Stromal cell of bone marrow (primary cell): ENCODE data around the gene YIPF2.
A peak's percentile ranks its signal among the peaks of the same experiment; 100 is the strongest.

Experiments
- DNase-seq: peaks from one replicate; pipeline ENCODE4 v3.0.0-alpha.2; 2012; ENCODE audit warnings: low read depth

YIPF2 gene

DNA sequence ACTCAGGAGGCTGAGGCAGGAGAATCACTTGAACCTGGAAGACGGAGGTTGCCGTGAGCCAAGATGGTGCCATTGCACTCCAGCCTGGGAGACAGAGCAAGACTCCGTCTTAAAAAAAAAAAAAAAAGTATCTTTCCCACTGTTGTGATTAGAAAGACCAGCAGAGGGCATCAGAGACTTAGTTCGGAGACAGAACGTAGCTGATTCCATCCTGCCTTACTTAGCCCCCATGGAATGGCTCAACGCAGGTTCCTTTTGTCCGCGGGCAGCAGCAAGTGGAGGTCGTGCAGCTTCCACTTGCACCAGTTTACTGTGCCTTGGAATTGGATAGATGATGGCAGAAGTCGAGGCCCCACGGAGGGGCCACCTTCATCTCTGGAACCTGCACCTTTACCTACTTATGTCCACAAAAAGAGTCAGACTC lies 8.2 kb upstream of the YIPF2 start:
- peak; percentile 56 for DNase-seq

DNA sequence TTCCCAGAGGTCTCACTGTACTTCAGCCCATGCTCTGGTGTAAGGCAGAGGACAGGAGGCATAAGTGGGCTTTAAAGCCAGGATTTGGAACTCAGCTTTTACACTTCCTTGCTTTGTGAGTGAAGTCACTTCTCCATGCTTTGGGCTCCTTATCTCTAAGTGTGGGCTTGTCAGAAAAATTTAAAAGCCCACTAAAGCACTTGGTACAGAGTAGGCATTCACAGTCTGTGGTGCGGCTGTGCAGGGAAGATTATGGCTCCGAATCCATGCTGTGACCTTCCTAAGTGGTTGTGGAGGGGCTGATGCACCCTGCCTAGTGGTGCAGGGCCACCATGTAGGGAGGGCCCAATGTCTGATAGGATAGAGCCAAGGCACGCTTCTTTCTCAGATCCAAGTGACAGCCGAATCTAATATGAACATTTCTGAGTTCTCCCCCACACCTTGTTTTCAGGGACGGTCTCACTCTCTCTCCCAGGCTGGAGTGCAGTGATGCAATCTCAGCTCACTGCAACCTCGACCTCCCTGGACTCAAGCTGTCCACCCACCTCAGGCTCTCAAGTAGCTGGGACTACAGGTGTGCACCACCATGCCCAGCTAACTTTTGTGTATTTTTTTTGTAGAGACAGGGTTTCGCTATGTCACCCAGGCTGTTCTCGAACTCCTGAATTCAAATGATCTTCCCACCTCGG lies 7.1 kb upstream of the YIPF2 start:
- no peak for DNase-seq

GRCh38 chr19:10929402-10929794 lies 959 bp upstream of the YIPF2 start:
- no peak for DNase-seq

- no peak for DNase-seq
These were observed 493 bp downstream of the YIPF2 start for GRCh38 chr19:10927730-10928562.

GRCh38 chr19:10924597-10924996 lies 3.8 kb downstream of the YIPF2 start:
- DNase-seq, result no peak

DNA sequence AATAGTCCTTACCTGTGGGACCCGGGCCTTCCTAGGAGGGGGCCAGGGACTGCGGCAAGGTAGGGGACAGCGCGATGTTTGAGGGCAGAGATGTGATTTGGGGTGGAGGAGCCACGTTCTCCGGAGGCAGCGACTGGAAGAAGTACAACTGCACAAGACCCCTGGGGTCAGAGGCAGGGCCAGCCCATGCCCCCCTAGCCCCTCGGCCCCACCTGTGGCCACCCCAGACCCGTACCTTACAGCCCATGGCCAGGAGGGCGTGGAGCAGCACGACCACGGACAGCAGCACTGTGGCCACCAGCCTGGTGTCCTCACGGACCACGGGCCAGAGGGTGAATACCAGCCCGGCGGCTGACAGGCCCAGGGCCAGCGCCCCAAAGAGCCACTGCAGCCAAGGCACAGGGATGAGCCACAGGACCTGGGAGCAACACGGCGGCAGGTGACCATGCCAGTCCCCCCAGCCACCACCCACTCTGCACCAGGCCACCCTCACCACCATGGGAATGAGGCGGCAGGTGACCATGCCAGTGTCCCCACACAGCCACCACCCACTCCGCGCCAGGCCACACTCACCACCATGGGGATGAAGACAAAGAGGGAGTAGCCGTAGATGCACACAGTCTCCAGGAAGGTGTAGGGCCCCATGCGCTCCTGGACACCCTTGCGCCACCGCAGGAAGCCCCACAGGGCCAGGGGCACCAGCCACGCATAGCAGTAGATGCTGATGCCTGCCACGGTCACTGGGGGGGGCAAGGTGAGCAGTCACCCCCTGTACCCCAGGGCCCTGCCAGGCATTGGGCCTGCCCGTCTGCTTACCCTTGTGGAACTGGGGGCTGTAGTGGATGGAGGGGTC lies 5.0 kb downstream of the YIPF2 start:
- DNase-seq, result no peak

DNA sequence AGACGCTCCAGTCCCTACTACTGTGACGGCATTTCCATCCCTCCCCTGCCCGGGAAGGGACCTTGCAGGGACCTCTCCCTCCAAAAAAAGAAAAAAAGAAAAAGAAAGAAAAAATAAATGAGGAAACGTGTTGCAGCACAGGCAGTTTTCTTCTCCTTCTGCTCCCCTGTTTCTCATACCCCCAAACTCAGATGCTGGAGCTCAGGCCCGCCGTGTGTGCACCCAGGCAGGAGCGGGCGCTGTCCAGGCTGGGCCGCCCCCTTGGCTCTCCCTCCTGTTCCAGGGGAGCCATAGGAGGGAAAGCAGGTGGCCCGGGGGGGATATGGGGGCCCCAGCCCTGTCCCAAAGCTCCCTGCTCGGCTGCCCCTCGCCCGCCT lies 5.8 kb downstream of the YIPF2 start:
- DNase-seq, result no peak

- no peak for DNase-seq
These were observed 6.4 kb downstream of the YIPF2 start for GRCh38 chr19:10921910-10922637.

- DNase-seq, result no peak
These were observed 7.1 kb downstream of the YIPF2 start for GRCh38 chr19:10921199-10921909.

- DNase-seq, result no peak
These were observed 7.7 kb downstream of the YIPF2 start for GRCh38 chr19:10920781-10921180.

DNA sequence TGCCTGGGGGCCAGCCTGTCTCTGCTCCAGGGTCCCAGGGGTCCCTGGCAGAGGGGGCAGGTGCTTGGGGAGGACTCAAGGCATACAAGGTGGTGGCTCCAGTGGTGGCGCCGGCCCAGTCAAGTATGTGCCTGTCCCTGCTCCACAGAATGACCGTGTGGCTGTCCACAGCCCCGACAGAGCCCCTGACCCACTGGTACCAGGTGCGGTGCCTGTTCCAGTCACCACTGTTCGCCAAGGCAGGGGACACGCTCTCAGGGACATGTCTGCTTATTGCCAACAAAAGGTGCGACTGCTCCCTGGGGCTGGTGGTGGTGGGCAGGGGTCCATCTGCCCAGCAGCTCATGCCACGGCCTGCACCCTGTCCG lies 8.2 kb downstream of the YIPF2 start:
- DNase-seq, result no peak

GRCh38 chr19:10919352-10920287 lies 8.8 kb downstream of the YIPF2 start:
- no peak for DNase-seq

GRCh38 chr19:10918359-10918758 lies 10.1 kb downstream of the YIPF2 start:
- no peak for DNase-seq

DNA sequence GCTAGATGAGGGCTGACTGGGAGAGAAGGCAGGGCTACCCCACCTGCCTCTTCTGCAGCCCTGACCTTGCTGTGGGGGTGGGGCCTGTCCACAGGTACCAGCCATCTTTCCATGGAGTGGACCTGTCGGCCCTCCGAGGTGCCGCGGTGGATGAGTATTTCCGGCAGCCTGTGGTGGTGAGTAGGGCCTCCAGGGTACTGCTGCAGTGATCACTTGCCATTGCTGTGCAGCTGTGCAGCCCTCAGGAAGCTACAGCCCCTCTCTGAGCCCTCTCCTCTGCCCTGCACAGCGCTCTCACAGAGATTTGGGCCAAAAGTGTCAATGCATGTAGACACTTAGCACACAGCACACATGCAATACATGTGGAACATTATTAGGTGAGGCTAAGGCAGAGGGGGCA lies 11.8 kb downstream of the YIPF2 start:
- no peak for DNase-seq

DNA sequence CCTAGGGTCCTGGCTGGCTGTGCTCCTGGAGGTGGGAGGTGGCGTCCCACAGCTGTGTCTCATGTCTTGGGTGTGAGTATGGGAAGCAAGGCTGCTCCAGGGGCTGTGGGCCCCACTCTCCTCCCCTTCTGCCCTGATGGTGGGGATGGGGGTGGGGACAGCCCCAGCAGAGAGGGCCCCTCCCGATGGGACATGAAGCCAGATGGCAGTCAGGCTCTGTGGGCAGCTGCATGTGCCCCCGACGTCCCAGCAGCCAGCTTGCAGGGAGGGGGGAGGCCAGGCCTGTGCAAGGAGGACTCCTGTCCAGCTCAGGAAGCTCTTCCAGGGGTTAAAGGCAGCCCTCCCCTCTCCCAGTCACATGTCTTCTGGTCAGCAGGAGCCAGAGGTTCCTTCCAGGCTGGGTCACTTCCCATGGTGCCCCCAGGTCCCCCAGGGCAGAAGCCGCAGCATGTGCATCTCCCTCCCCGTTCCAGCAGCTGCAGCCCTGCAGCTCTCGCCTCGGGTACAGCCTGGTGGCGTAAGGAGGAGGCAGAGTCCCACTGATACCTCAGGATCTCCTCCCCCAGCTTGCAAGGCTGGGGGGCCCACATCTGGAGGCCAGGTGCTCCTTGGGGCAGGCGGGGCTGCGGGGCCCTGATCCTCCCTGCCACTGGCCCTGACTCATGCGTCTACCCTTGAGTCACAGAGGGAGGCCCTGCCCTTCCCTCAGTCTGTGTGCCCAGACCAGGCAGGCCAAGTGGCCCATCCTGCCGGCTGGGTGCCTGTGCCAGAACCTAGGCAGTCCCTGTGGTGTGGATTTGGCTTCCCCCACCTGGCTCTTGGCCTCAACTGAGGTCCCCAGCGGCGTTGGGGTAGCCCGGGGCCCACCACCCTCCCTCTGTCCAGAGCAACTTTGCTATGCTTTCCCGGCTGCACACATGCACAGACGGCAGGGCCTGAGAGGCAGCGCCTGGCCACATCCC lies 13.0 kb downstream of the YIPF2 start:
- DNase-seq, result peak; percentile 50

DNA sequence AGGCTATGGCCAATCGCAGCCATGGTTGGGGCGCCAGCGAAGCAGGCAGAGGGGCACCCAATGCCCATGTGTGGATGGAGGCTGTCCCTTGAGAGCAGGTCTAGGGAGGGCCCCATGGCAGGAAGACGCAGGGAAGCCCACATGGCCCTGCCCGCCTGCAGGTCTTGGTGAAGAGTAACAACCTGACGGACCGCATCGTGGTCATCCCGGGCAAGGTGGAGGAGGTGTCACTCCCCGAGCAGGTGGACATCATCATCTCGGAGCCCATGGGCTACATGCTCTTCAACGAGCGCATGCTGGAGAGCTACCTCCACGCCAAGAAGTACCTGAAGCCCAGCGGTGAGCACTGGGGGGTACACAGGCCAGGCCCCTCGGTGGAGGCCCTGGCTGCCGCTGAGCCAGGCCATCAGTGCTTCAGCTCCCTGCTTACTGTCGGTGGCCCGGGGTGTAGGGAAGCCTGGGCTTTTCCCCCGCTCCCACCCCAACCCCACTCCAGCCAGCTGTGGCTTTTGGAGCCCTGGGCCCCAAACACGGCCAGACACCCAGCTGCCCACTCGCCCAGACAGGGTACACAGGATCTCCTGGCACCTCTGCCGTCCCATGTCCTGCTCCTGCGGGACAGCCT lies 14.6 kb downstream of the YIPF2 start:
- no peak for DNase-seq

GRCh38 chr19:10912619-10913018 lies 15.8 kb downstream of the YIPF2 start:
- no peak for DNase-seq

DNA sequence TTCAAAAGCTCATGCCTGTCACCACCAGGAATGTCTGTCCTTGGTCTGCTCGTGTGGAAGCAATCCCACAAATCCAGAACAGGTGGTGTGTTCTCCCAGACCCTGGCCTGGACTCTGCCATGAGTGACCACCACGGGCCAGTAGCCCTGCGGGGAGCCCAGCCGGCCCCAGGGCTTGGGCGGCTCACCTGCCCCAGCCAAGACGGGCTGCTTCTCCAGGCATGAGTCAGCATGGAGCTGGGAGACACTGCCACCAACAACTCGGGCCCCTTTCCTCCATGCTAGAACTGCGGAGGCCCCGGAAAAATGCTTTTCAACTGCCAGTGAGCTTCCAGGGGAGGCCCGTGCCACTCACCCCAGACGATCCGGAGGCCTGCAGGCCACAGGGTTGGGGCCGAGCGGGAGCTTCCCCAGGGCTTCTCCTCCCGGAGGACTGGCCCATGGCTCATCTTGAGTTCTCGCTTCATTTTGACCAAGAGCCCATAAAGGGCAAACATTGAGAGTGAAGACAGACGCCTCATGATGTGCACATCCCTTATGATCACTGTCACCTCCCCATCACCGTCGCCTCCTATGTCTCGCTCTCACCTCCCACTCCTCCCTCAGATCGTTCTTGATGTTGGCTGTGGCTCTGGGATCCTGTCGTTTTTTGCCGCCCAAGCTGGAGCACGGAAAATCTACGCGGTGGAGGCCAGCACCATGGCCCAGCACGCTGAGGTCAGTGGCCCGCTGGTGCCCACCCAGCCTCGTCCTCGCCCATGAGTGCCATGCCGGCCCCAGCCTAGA lies 16.7 kb downstream of the YIPF2 start:
- DNase-seq, result no peak
